Right atrium auricular region (tissue), 2 donors: ENCODE measurements around the gene YIF1B. TPM values are rescaled to one million over a fixed set of nuclear protein-coding genes. Genes with fewer than 3 reads are reported as not detected.

Experiments used
- DNase-seq: peaks from one replicate; pipeline ENCODE4 v3.0.0-alpha.2; 2019; ENCODE audit warnings: low spot score
- H3K27ac ChIP-seq, 2 donors: fragments of 200-600 bp; sonication (generic); 1 replicate in 1 of 2; 2 replicates in 1 of 2; pipeline ENCODE4 v1.5.1; 2016 to 2019
- H3K27me3 ChIP-seq, 2 donors: fragments of 200-600 bp; sonication (generic); one replicate each; pipeline versions ENCODE4 v1.5.1 to v1.6.0; 2017 to 2019
- H3K36me3 ChIP-seq: fragments of 200-600 bp; sonication (generic); one replicate; pipeline ENCODE4 v1.5.1; 2016
- H3K4me1 ChIP-seq, 2 donors: fragments of 200-600 bp; sonication (generic); one replicate each; pipeline versions ENCODE4 v1.5.1 to v1.6.0; 2017 to 2019
- H3K4me3 ChIP-seq, 2 donors: fragments of 200-600 bp; sonication (generic); 1 replicate in 1 of 2; 2 replicates in 1 of 2; pipeline ENCODE4 v1.5.1; 2017 to 2019; ENCODE audit warnings: mild to moderate bottlenecking in 1 of 2, moderate library complexity in 1 of 2
- H3K9me3 ChIP-seq, 2 donors: fragments of 200-600 bp; sonication (generic); one replicate each; pipeline ENCODE4 v1.5.1; 2019
- CTCF ChIP-seq, 2 donors: fragments of 200-600 bp; sonication (generic); IDR thresholded peaks; one replicate each; pipeline ENCODE4 v1.5.1; 2019; ENCODE audit warnings: antibody characterized with exemption in 2 of 2
- total RNA-seq, 2 donors: library from RNA; depleted of rRNA; stranded (reverse); fragments of >200 nt; gene quantifications; one replicate each; pipeline ENCODE4 v1.1.0, GENCODE V29; 2016

Gene YIF1B
- total RNA-seq, 2 donors from 2014 or later, result 20.1 to 26.9 TPM

- H3K27ac ChIP-seq, result no peak overlapping the region
- no peaks in the 10 kb centered on the region for H3K36me3 ChIP-seq
- DNase-seq, result no peak
- H3K27me3 ChIP-seq, result no peaks in the 10 kb centered on the region
- no peaks in the 10 kb centered on the region for H3K9me3 ChIP-seq
- no peaks in the 10 kb centered on the region for H3K4me1 ChIP-seq
- TF ChIP-seq CTCF (IDR thresholded peaks at IDR 0.05), result no peak
- H3K4me3 ChIP-seq, result no peak overlapping the region
Measured at GRCh38 chr19:38298821-38299680, 16.7 kb downstream of the YIF1B start.

DNA sequence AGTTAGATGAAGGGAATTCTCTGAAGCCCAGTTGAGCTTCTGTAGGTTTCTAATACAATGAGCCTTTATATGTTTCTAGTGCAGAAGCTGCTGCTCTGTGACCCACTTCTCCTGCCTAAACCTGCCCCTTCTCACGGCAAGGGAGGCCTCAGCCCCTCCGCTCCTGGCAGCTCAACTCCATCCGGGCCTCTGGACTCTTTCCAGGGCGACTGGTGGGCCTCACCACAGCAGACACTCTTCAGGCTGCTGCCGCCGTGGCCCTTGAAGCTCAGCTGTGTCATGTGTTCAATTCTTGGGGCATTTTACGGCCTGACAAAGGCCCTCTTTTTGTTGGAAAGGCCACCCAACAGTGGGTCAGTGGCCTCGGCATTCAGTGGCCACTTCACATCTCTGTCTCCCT is 21.7 kb downstream of the YIF1B start:
- no peak for TF ChIP-seq CTCF (IDR thresholded peaks at IDR 0.05)
- DNase-seq, result no peak
- no peak overlapping the region for H3K4me3 ChIP-seq

DNA sequence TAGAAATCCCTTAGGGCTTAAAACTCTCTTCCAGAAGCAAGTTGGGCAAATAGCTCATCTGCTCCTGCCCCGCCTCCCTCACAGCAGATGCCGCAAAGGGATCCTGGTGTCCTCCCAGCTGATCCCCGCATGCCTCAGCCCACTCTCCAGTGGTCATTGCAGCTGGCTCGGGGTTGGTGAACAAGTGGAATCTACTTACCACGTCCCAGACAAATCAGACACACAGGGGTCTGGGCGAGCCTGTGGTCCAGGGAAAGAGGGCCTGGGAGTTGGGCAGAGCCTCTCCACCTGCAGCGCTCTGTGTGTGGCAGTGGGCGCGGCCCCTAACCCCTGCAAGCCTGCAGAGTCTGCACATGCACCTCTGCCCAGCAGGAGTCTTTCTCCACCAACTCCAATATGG is 22.5 kb downstream of the YIF1B start:
- no peaks in the 10 kb centered on the region for H3K4me1 ChIP-seq
- no peaks in the 10 kb centered on the region for H3K36me3 ChIP-seq
- no peak overlapping the region for H3K27ac ChIP-seq
- no peak for TF ChIP-seq CTCF (IDR thresholded peaks at IDR 0.05)
- H3K27me3 ChIP-seq, result no peaks in the 10 kb centered on the region
- no peak for DNase-seq
- H3K4me3 ChIP-seq, result no peak overlapping the region
- no peaks in the 10 kb centered on the region for H3K9me3 ChIP-seq

More for the DNA sequence above, 21.7 kb downstream of the YIF1B start:
- Histone ChIP-seq H3K27me3 (no peaks in the 10 kb centered on the region), H3K36me3 (no peaks in the 10 kb centered on the region), H3K4me1 (no peaks in the 10 kb centered on the region), H3K9me3 (no peaks in the 10 kb centered on the region), H3K27ac (no peak overlapping the region)

DNA sequence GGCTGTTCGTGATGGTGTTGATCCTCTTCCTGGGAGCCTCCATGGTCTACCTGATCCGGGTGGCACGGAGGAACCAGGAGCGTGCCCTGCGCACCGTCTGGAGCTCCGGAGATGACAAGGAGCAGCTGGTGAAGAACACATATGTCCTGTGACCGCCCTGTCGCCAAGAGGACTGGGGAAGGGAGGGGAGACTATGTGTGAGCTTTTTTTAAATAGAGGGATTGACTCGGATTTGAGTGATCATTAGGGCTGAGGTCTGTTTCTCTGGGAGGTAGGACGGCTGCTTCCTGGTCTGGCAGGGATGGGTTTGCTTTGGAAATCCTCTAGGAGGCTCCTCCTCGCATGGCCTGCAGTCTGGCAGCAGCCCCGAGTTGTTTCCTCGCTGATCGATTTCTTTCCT is 23.9 kb downstream of the YIF1B start:
- Histone ChIP-seq H3K27ac (no peak overlapping the region), H3K9me3 (no peaks in the 10 kb centered on the region), H3K4me3 (no peak overlapping the region), H3K27me3 (no peaks in the 10 kb centered on the region), H3K36me3 (no peaks in the 10 kb centered on the region), H3K4me1 (no peaks in the 10 kb centered on the region)
- no peak for DNase-seq
- TF ChIP-seq CTCF (IDR thresholded peaks at IDR 0.05), result no peak

DNA sequence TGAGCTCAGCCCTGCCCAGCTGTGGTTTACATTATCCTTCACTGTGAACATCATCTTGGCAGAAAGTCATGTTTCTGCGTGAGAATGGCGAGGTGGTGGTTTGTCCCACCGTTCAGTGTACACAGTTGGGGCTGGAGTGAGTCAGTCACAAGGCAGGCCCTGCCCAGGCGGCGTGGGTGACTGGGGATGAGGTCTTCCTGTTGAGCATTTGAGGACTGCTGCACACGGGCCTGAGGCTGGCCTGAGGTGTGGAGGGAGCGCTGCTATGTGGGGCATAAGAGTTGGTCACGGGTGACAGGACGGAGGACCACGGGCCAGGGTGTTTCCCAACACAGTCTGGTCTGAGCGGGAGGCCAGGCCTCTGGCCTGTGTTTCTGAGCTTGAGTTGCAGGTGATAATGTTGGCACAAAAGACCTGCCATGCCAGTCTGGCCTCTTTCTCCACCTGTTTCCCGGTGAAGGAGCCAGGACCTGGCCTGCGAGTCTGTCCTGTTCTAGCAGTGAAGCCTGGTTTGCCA is 25.1 kb downstream of the YIF1B start:
- no peaks in the 10 kb centered on the region for H3K9me3 ChIP-seq
- no peak for DNase-seq
- no peak for TF ChIP-seq CTCF (IDR thresholded peaks at IDR 0.05)
- H3K4me3 ChIP-seq, result no peak overlapping the region
- no peaks in the 10 kb centered on the region for H3K27me3 ChIP-seq
- H3K27ac ChIP-seq, result no peak overlapping the region
- no peaks in the 10 kb centered on the region for H3K4me1 ChIP-seq
- no peaks in the 10 kb centered on the region for H3K36me3 ChIP-seq
